T-helper 17 cell (primary cell): ENCODE measurements around the gene SYT4. TPM values are rescaled to one million over a fixed set of nuclear protein-coding genes. Genes with fewer than 3 reads are reported as not detected.

ENCODE experiments used
- ATAC-seq: fragments of 150-1000 bp; cut with Tn5 transposase; 2 replicates; pipeline ENCODE4 v1.10.0; 2021; ENCODE audit warnings: mild to moderate bottlenecking, moderate library complexity
- DNase-seq, 3 donors: peaks; one replicate each; pipeline versions ENCODE4 v3.0.0 to v3.0.0-alpha.2; 2020 to 2021
- H3K9me3 ChIP-seq: one replicate; pipeline ENCODE4 v1.7.0; 2013; ENCODE audit warnings: low read length, mild to moderate bottlenecking; ENCODE audit not compliant: control insufficient read depth, poor library complexity, severe bottlenecking
- H3K27ac Mint-ChIP-seq: one replicate; pipeline ENCODE4 v1.8.0; 2022; ENCODE audit warnings: mild to moderate bottlenecking, moderate library complexity, mixed read lengths
- H3K27me3 Mint-ChIP-seq: one replicate; pipeline ENCODE4 v1.8.0; 2022; ENCODE audit warnings: mixed read lengths
- H3K36me3 Mint-ChIP-seq: one replicate; pipeline ENCODE4 v1.8.0; 2022; ENCODE audit warnings: low read depth, mixed read lengths
- H3K4me1 Mint-ChIP-seq: one replicate; pipeline ENCODE4 v1.8.0; 2022; ENCODE audit warnings: mild to moderate bottlenecking, mixed read lengths
- H3K4me3 Mint-ChIP-seq: one replicate; pipeline ENCODE4 v1.8.0; 2022; ENCODE audit warnings: mild to moderate bottlenecking, moderate library complexity, mixed read lengths
- total RNA-seq, 4 donors: library from RNA in 2 of 4; stranded (reverse) in 2 of 4; gene quantifications; one replicate each; pipeline ENCODE4 v1.2.3 and lab custom pipeline; 2022 to 2026

The SYT4 gene
- total RNA-seq, 2 donors from 2014 or later: 0.42 to 0.47 TPM

- H3K9me3 ChIP-seq: no peaks in the 10 kb centered on the region
- no peak overlapping the region for H3K4me3 Mint-ChIP-seq
- ATAC-seq: no peak
- DNase-seq: no peak
- H3K4me1 Mint-ChIP-seq: no peaks in the 10 kb centered on the region
- H3K36me3 Mint-ChIP-seq: no peaks in the 10 kb centered on the region
- no peaks in the 10 kb centered on the region for H3K27me3 Mint-ChIP-seq
- H3K27ac Mint-ChIP-seq: no peak overlapping the region
These were observed 5.5 kb downstream of the SYT4 start for GRCh38 chr18:43271593-43272432.

- no peak for DNase-seq
- no peak overlapping the region for H3K27ac Mint-ChIP-seq
- no peak for ATAC-seq
- no peaks in the 10 kb centered on the region for H3K36me3 Mint-ChIP-seq
- no peaks in the 10 kb centered on the region for H3K9me3 ChIP-seq
- H3K27me3 Mint-ChIP-seq: no peaks in the 10 kb centered on the region
- no peaks in the 10 kb centered on the region for H3K4me1 Mint-ChIP-seq
- H3K4me3 Mint-ChIP-seq: no peak overlapping the region
These were observed 9.5 kb downstream of the SYT4 start for GRCh38 chr18:43267818-43268217.

GRCh38 chr18:43265465-43265864 lies 11.8 kb downstream of the SYT4 start:
- H3K27me3 Mint-ChIP-seq: no peaks in the 10 kb centered on the region
- no peaks in the 10 kb centered on the region for H3K4me1 Mint-ChIP-seq
- no peaks in the 10 kb centered on the region for H3K36me3 Mint-ChIP-seq

GRCh38 chr18:43248610-43249249 lies 28.6 kb downstream of the SYT4 start:
- H3K27me3 Mint-ChIP-seq: no peaks in the 10 kb centered on the region
- H3K36me3 Mint-ChIP-seq: no peaks in the 10 kb centered on the region
- H3K27ac Mint-ChIP-seq: no peak overlapping the region
- H3K4me3 Mint-ChIP-seq: no peak overlapping the region
- no peak for DNase-seq
- no peaks in the 10 kb centered on the region for H3K9me3 ChIP-seq
- ATAC-seq: no peak
- H3K4me1 Mint-ChIP-seq: no peaks in the 10 kb centered on the region

More at GRCh38 chr18:43265465-43265864, 11.8 kb downstream of the SYT4 start:
- no peak for DNase-seq
- Mint-ChIP-seq H3K4me3 (no peak overlapping the region), H3K27ac (no peak overlapping the region)
- H3K9me3 ChIP-seq: no peaks in the 10 kb centered on the region
- ATAC-seq: no peak

GRCh38 chr18:43247944-43248343 lies 29.3 kb downstream of the SYT4 start:
- H3K4me1 Mint-ChIP-seq: no peaks in the 10 kb centered on the region
- no peaks in the 10 kb centered on the region for H3K36me3 Mint-ChIP-seq
- DNase-seq: no peak
- H3K27ac Mint-ChIP-seq: no peak overlapping the region
- H3K9me3 ChIP-seq: no peaks in the 10 kb centered on the region
- ATAC-seq: no peak
- H3K4me3 Mint-ChIP-seq: no peak overlapping the region
- no peaks in the 10 kb centered on the region for H3K27me3 Mint-ChIP-seq

GRCh38 chr18:43238429-43238828 lies 38.9 kb downstream of the SYT4 start:
- no peak for ATAC-seq
- H3K36me3 Mint-ChIP-seq: no peaks in the 10 kb centered on the region
- no peak overlapping the region for H3K27ac Mint-ChIP-seq
- no peak for DNase-seq
- H3K4me1 Mint-ChIP-seq: no peaks in the 10 kb centered on the region
- H3K9me3 ChIP-seq: no peaks in the 10 kb centered on the region
- H3K4me3 Mint-ChIP-seq: no peak overlapping the region
- H3K27me3 Mint-ChIP-seq: no peaks in the 10 kb centered on the region

- ATAC-seq: no peak
- Mint-ChIP-seq H3K4me1 (no peaks in the 10 kb centered on the region), H3K36me3 (no peaks in the 10 kb centered on the region), H3K27me3 (no peaks in the 10 kb centered on the region), H3K27ac (no peak overlapping the region), H3K4me3 (no peak overlapping the region)
- no peaks in the 10 kb centered on the region for H3K9me3 ChIP-seq
- no peak for DNase-seq
These were observed 40.4 kb downstream of the SYT4 start for GRCh38 chr18:43236921-43237320.

GRCh38 chr18:43234889-43235288 lies 42.4 kb downstream of the SYT4 start:
- no peaks in the 10 kb centered on the region for H3K4me1 Mint-ChIP-seq
- no peaks in the 10 kb centered on the region for H3K36me3 Mint-ChIP-seq
- H3K9me3 ChIP-seq: no peaks in the 10 kb centered on the region
- ATAC-seq (no peak), DNase-seq (no peak)
- no peak overlapping the region for H3K4me3 Mint-ChIP-seq
- no peak overlapping the region for H3K27ac Mint-ChIP-seq
- no peaks in the 10 kb centered on the region for H3K27me3 Mint-ChIP-seq

GRCh38 chr18:43222501-43222900 lies 54.8 kb downstream of the SYT4 start:
- DNase-seq (no peak), ATAC-seq (no peak)
- H3K9me3 ChIP-seq: no peaks in the 10 kb centered on the region
- Mint-ChIP-seq H3K4me3 (no peak overlapping the region), H3K27ac (no peak overlapping the region), H3K36me3 (no peaks in the 10 kb centered on the region), H3K27me3 (no peaks in the 10 kb centered on the region), H3K4me1 (no peaks in the 10 kb centered on the region)

- H3K27ac Mint-ChIP-seq: no peak overlapping the region
- H3K36me3 Mint-ChIP-seq: no peaks in the 10 kb centered on the region
- no peaks in the 10 kb centered on the region for H3K4me1 Mint-ChIP-seq
- H3K27me3 Mint-ChIP-seq: no peaks in the 10 kb centered on the region
- H3K9me3 ChIP-seq: no peaks in the 10 kb centered on the region
- no peak overlapping the region for H3K4me3 Mint-ChIP-seq
- no peak for DNase-seq
- no peak for ATAC-seq
These were observed 56.6 kb downstream of the SYT4 start for GRCh38 chr18:43220691-43221090.

Other genes starting within 250 kb of the SYT4 start
- not detected for gene RIT2, start 161.8 kb downstream of the SYT4 start, total RNA-seq